HG02840 (cell line): ENCODE measurements around the gene ABCC3.

Experiments
- ATAC-seq: cut with Tn5 transposase; IDR thresholded peaks from one replicate; pipeline ENCODE4 v1.9.1; 2021; ENCODE audit warnings: mild to moderate bottlenecking, moderate library complexity, moderate number of reproducible peaks; ENCODE audit not compliant: unreplicated experiment, low FRiP score

Gene ABCC3

DNA sequence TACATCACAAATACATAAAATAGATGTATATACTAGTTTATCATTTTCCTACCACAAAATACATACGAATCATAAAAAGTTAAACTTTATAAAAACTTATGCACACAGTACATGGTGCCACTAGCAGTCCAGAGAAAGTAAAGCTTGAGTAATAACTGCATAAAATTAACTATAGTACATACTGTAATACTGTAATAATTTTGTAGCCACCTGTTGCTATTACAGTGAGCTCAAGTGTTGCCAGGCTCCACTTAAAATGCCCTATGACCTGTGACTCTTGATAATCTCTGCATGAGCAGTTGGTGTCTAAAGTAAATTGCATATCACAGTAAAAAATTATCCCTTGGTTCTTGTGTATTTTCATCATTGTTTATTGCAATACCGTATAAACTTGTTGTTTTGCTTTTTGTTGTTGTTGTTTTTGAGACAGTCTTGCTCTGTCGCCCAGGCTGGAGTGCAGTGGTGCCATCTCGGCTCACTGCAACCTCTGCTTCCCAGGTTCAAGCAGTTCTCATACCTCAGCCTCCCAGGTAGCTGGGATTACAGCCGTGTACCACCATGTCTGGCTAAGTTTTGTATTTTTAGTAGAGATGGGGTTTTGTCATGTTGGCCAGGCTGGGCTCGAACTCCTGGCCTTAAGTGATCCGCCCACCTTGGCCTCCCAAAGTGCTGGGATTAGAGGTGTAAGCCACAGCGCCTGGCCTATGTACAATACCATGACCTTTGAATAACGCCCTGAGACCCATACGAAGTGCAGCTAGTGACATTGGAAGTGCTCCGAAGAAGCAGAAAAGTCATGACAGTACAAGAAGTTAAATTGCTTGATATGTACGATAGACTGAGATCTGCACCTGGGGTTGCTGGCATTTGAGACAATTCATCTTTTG, 91.3 kb downstream of the ABCC3 start:
- ATAC-seq, result no peak

DNA sequence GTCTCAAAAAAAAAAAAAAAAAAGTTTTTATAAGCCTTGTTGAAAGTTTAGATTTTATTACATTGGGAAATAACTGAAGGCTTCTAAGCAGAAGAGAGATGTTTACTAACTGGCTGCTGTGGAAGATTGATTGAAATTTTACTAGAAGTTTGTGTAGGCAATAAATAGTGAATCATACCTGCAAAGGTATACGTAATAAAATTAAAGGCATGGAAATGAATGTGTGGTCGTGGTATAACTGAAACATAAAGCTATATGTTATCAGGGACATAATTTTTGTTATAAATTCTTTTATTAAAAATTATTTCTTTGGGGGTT, 93.4 kb downstream of the ABCC3 start:
- ATAC-seq, result no peak

GRCh38 chr17:50728881-50729765, 94.4 kb downstream of the ABCC3 start:
- no peak for ATAC-seq

DNA sequence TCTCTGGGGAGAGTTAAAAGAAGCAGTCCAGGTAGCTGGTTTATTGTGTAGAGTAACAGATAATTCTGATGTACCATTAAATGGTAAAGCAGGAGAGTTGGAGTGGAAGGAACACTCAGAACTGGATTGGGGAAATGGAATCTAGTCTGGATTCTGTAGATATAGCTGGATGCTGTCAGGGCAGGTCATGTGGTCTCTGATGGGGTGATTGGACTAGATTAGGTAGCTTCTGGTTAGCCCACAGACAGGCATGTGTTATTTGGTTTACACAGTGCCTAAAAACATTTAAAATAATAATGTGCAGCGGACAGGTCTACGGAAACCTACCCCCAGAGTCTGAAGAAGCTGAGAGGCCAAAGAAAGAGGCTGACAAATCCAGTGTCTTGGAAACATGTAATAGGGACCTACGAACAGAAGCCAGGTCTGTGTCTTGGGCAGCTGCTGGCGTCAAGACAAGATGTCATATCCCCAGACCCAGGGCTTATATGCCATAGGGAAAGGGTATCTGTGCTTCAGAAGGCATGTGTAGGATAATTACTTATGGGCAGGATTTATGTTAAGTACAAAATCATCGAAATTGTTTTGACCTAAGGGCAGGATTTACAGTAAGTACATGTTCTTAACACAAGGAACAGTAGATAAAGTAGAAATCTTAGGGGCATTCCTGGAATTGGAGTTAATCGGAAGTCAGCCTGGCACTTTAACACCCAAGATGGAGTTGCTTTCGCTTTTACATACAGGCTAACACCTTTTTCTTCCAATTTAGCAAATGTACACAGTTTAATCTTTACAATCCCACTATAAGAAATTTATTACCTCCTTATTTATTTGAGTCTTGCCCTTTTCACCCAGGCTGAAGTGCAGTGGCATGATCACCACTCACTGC, 97.1 kb downstream of the ABCC3 start:
- no peak for ATAC-seq

GRCh38 chr17:50735287-50735686, 100.6 kb downstream of the ABCC3 start:
- ATAC-seq, result no peak

DNA sequence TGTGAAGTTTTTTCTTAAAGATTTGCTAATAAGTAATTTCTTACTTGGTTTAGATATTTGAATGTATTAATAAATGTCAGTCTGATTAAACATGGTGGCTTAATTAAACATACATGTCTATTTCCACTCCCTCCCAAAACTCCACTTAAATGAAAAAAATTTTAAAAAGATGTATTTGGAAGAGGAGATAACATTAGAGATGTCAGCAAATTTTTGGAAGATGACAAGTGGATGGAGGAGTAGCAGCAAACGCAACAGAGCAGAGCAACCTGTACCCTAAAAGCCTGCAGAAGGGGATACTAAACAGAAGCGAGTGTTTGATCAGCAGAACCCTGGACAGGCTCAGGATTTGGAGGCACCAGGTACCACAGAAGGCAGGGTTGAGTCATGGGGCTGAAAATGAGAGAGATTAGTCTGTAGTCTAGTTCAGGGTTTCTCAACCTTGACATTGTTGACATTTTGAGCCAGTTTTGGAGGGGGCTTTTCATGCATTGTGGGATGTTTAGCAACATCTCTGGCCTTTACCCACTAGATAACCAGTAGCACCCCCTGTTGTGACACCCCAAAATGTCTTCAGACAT, 102.5 kb downstream of the ABCC3 start:
- ATAC-seq, result no peak

DNA sequence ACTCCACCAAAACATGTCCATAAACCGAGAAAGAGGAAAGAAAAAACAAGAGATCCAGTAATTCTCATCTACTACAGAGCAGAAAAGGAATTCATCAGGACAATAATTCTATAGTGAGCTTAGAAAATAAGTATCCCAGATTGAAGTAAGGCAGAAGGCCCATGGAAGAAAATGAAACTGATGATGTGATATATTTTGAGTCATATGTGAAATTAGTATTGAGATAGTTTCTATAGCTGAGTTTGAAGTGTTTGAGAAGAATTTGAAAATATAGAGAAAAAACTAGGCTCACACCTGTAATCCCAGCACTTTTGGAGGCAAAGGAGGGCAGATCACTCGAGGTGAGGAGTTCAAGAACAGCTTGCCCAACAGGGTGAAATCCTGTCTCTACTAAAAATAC, 104.4 kb downstream of the ABCC3 start:
- ATAC-seq, result no peak
